Measurements from ENCODE around the gene CLSTN2. TPM values are rescaled to one million over a fixed set of nuclear protein-coding genes. Genes with fewer than 3 reads are reported as not detected.

The CLSTN2 gene
- total RNA-seq, 1 donor from 2014 or later, result 80.9 TPM

DNA sequence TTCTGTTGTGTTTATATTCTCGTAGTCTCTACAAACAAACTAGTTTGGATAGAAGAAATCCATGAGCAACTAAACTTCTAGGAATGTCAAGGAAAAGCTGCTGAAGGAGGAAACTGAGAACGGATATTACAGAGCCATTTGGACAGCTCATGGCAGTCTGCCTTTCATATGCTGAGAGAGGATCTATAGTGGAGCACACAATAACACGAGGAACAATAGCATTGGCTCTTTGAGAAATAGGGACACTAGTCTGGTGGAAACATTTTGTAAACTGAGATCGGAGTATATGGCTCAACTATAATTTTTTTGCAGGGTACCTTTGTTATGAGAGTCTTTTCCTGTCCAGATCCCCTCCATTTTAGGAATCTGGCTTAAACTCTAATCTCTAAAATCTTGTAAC is 200.5 kb downstream of the CLSTN2 start:
- H3K4me3 ChIP-seq (ENCODE audit: insufficient read depth, low read depth, low read length), result no peak overlapping the region
- peaks cover 3% of the 10 kb centered on the region for H3K27me3 ChIP-seq (ENCODE audit: insufficient read depth, low read length)
- Mint-ChIP-seq H3K36me3 (ENCODE audit: low read depth, unreplicated experiment) (peaks cover 15% of the 10 kb centered on the region), H3K27me3 (ENCODE audit: low read depth, unreplicated experiment) (peaks cover 7% of the 10 kb centered on the region), H3K4me1 (ENCODE audit: low read depth, unreplicated experiment) (no peaks in the 10 kb centered on the region), H3K27ac (ENCODE audit: unreplicated experiment) (no peak overlapping the region), H3K4me3 (ENCODE audit: unreplicated experiment) (no peak overlapping the region), H3K9me3 (ENCODE audit: unreplicated experiment) (no peaks in the 10 kb centered on the region)
- H3K36me3 ChIP-seq (ENCODE audit: insufficient read depth, low read length), result no peaks in the 10 kb centered on the region
- no peak overlapping the region for H2AFZ ChIP-seq (ENCODE audit: low read depth, low read length)
- no peaks in the 10 kb centered on the region for H4K20me1 ChIP-seq (ENCODE audit: insufficient read depth, low read length)
- H3K9me3 ChIP-seq (ENCODE audit: insufficient read depth, low read depth, low read length), result no peaks in the 10 kb centered on the region
- no peaks in the 10 kb centered on the region for H3K79me2 ChIP-seq (ENCODE audit: insufficient read depth, low read length)
- DNase-seq (ENCODE audit: low read depth) (no peak), FAIRE-seq (no peak)
- H3K4me2 ChIP-seq (ENCODE audit: low read length), result no peak overlapping the region
- no peak overlapping the region for H3K27ac ChIP-seq (ENCODE audit: low read depth, low read length)
- TF ChIP-seq, protein P1, sequence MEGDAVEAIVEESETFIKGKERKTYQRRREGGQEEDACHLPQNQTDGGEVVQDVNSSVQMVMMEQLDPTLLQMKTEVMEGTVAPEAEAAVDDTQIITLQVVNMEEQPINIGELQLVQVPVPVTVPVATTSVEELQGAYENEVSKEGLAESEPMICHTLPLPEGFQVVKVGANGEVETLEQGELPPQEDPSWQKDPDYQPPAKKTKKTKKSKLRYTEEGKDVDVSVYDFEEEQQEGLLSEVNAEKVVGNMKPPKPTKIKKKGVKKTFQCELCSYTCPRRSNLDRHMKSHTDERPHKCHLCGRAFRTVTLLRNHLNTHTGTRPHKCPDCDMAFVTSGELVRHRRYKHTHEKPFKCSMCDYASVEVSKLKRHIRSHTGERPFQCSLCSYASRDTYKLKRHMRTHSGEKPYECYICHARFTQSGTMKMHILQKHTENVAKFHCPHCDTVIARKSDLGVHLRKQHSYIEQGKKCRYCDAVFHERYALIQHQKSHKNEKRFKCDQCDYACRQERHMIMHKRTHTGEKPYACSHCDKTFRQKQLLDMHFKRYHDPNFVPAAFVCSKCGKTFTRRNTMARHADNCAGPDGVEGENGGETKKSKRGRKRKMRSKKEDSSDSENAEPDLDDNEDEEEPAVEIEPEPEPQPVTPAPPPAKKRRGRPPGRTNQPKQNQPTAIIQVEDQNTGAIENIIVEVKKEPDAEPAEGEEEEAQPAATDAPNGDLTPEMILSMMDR (IDR thresholded peaks at IDR 0.05; ENCODE audit: insufficient read depth, low read depth, low read length), result no peak
- TF ChIP-seq EZH2 (IDR thresholded peaks at IDR 0.05; ENCODE audit: insufficient read depth, low read length), result no peak
- no peak overlapping the region for H3K9ac ChIP-seq (ENCODE audit: low read length)
- no peaks in the 10 kb centered on the region for H3K4me1 ChIP-seq (ENCODE audit: insufficient read depth, low read length)

- Histone ChIP-seq H3K79me2 (ENCODE audit: insufficient read depth, low read length) (no peaks in the 10 kb centered on the region), H3K27ac (ENCODE audit: low read depth, low read length) (no peak overlapping the region), H3K4me2 (ENCODE audit: low read length) (no peak overlapping the region), H3K4me1 (ENCODE audit: insufficient read depth, low read length) (no peaks in the 10 kb centered on the region), H3K9ac (ENCODE audit: low read length) (no peak overlapping the region), H3K27me3 (ENCODE audit: insufficient read depth, low read length) (no peaks in the 10 kb centered on the region), H4K20me1 (ENCODE audit: insufficient read depth, low read length) (no peaks in the 10 kb centered on the region), H3K36me3 (ENCODE audit: insufficient read depth, low read length) (no peaks in the 10 kb centered on the region), H3K4me3 (ENCODE audit: insufficient read depth, low read depth, low read length) (no peak overlapping the region), H3K9me3 (ENCODE audit: insufficient read depth, low read depth, low read length) (no peaks in the 10 kb centered on the region), H2AFZ (ENCODE audit: low read depth, low read length) (no peak overlapping the region)
- no peak for DNase-seq (ENCODE audit: low read depth)
- TF ChIP-seq EZH2 (IDR thresholded peaks at IDR 0.05; ENCODE audit: insufficient read depth, low read length), result no peak
- TF ChIP-seq, protein P1 (IDR thresholded peaks at IDR 0.05; ENCODE audit: insufficient read depth, low read depth, low read length), result no peak
- H3K36me3 Mint-ChIP-seq (ENCODE audit: low read depth, unreplicated experiment), result peaks cover 18% of the 10 kb centered on the region
- H3K4me3 Mint-ChIP-seq (ENCODE audit: unreplicated experiment), result no peak overlapping the region
- H3K27ac Mint-ChIP-seq (ENCODE audit: unreplicated experiment), result no peak overlapping the region
- FAIRE-seq, result no peak
- peaks cover 6% of the 10 kb centered on the region for H3K4me1 Mint-ChIP-seq (ENCODE audit: low read depth, unreplicated experiment)
- H3K9me3 Mint-ChIP-seq (ENCODE audit: unreplicated experiment), result no peaks in the 10 kb centered on the region
- H3K27me3 Mint-ChIP-seq (ENCODE audit: low read depth, unreplicated experiment), result peaks cover 5% of the 10 kb centered on the region
Observed at GRCh38 chr3:140143367-140144069, 208.5 kb downstream of the CLSTN2 start.

DNA sequence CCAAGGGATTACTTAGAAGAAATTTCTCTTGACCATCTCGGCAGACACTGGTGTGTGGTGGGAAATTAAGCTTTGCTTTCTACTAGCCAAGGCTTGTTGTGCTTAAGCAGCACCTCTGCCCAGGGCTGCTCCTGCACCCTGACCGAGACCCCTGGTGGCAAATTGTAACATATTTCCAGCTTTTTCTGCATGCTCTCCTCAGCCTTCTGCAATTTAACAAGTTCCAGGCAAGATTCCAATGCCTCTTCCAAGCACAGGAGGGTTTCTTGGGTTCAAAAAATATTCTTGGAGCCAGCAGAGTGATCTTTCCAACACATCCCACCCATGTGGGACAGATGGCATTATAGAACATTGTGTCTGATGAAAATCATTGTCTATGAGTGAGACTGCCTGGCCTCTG is 210.5 kb downstream of the CLSTN2 start:
- Mint-ChIP-seq H3K9me3 (ENCODE audit: unreplicated experiment) (no peaks in the 10 kb centered on the region), H3K27me3 (ENCODE audit: low read depth, unreplicated experiment) (no peaks in the 10 kb centered on the region), H3K27ac (ENCODE audit: unreplicated experiment) (no peak overlapping the region), H3K4me3 (ENCODE audit: unreplicated experiment) (no peak overlapping the region), H3K4me1 (ENCODE audit: low read depth, unreplicated experiment) (peaks cover 6% of the 10 kb centered on the region), H3K36me3 (ENCODE audit: low read depth, unreplicated experiment) (peaks cover 15% of the 10 kb centered on the region)
- Histone ChIP-seq H3K27me3 (ENCODE audit: insufficient read depth, low read length) (no peaks in the 10 kb centered on the region), H3K79me2 (ENCODE audit: insufficient read depth, low read length) (no peaks in the 10 kb centered on the region), H3K36me3 (ENCODE audit: insufficient read depth, low read length) (no peaks in the 10 kb centered on the region), H3K4me3 (ENCODE audit: insufficient read depth, low read depth, low read length) (no peak overlapping the region), H2AFZ (ENCODE audit: low read depth, low read length) (no peak overlapping the region), H3K4me2 (ENCODE audit: low read length) (no peak overlapping the region), H3K27ac (ENCODE audit: low read depth, low read length) (no peak overlapping the region), H3K9me3 (ENCODE audit: insufficient read depth, low read depth, low read length) (no peaks in the 10 kb centered on the region), H3K4me1 (ENCODE audit: insufficient read depth, low read length) (no peaks in the 10 kb centered on the region), H3K9ac (ENCODE audit: low read length) (no peak overlapping the region), H4K20me1 (ENCODE audit: insufficient read depth, low read length) (no peaks in the 10 kb centered on the region)
- FAIRE-seq (no peak), DNase-seq (ENCODE audit: low read depth) (no peak)
- TF ChIP-seq EZH2 (IDR thresholded peaks at IDR 0.05; ENCODE audit: insufficient read depth, low read length), result no peak
- TF ChIP-seq, protein P1 (IDR thresholded peaks at IDR 0.05; ENCODE audit: insufficient read depth, low read depth, low read length), result no peak
